B cell (primary cell): ENCODE measurements around the gene POMGNT1. TPM values are rescaled to one million over a fixed set of nuclear protein-coding genes. Genes with fewer than 3 reads are reported as not detected.

Source experiments
- ATAC-seq: fragments of 200-7000 bp; cut with Tn5 transposase; one replicate; pipeline ENCODE4 v1.10.0; 2021; ENCODE audit warnings: low read depth, mild to moderate bottlenecking, moderate number of reproducible peaks, moderate library complexity
- CTCF ChIA-PET: fragments of 350-600 bp; sonication (Branson Sonifier 250); formaldehyde crosslinking; loops from one replicate; lab custom pipeline; 2021; ENCODE audit warnings: antibody characterized with exemption, inconsistent platforms; lab: Charles Lee
- POLR2A ChIA-PET: fragments of 350-600 bp; sonication (Branson Sonifier 250); formaldehyde crosslinking; loops from one replicate; lab custom pipeline; 2021; ENCODE audit warnings: antibody characterized with exemption; lab: Charles Lee
- DNase-seq: peaks from one replicate; pipeline ENCODE4 v3.0.0; 2013
- H2AFZ ChIP-seq: 2 replicates; pipeline ENCODE4 v1.6.1; 2012; ENCODE audit warnings: mild to moderate bottlenecking, low read depth, low read length; ENCODE audit not compliant: insufficient read depth, poor library complexity, severe bottlenecking
- H3K27ac ChIP-seq, 2 donors: 1 replicate in 1 of 2; 2 replicates in 1 of 2; pipeline ENCODE4 v1.5.1; 2012 to 2013; ENCODE audit warnings: low read length in 2 of 2, mild to moderate bottlenecking in 2 of 2, moderate library complexity in 1 of 2
- H3K27me3 ChIP-seq, 4 experiments: fragments of 200-600 bp in 1 of 4; sonication (generic) in 1 of 4; replicated peaks in 1 of 4; 1 replicate in 2 of 4; 2 replicates in 2 of 4; pipeline versions ENCODE4 v1.6.1 to v1.7.0; 2013 to 2016; ENCODE audit warnings: low read length in 3 of 4, mild to moderate bottlenecking in 2 of 4, mixed read lengths in 1 of 4, moderate library complexity in 1 of 4; ENCODE audit not compliant: insufficient read depth in 4 of 4, control insufficient read depth in 3 of 4; ENCODE audit errors: control extremely low read depth in 1 of 4
- H3K36me3 ChIP-seq, 2 experiments: replicated peaks in 1 of 2; 1 replicate in 1 of 2; 2 replicates in 1 of 2; pipeline versions ENCODE4 v1.6.1 to v1.7.1; 2013; ENCODE audit warnings: low read length in 1 of 2; ENCODE audit not compliant: insufficient read depth in 2 of 2, control insufficient read depth in 1 of 2; ENCODE audit errors: control extremely low read depth in 1 of 2, extremely low read depth in 1 of 2
- H3K4me1 ChIP-seq, 2 donors: fragments of 200-600 bp in 1 of 2; sonication (generic) in 1 of 2; 1 replicate in 1 of 2; 2 replicates in 1 of 2; pipeline versions ENCODE4 v1.5.1 to v1.6.1; 2013 to 2017; ENCODE audit warnings: low read length in 2 of 2; ENCODE audit not compliant: control insufficient read depth in 2 of 2, insufficient read depth in 2 of 2
- H3K4me2 ChIP-seq: replicated peaks from 2 replicates; pipeline ENCODE3; 2012; ENCODE audit warnings: mild to moderate bottlenecking, low read depth, low read length; ENCODE audit not compliant: poor library complexity, severe bottlenecking
- H3K4me3 ChIP-seq, 5 experiments: fragments of 200-600 bp in 1 of 5; sonication (generic) in 1 of 5; 1 replicate in 3 of 5; 2 replicates in 2 of 5; pipeline versions ENCODE4 v1.5.1 to v1.7.0; 2011 to 2016; ENCODE audit warnings: low read length in 4 of 5, mild to moderate bottlenecking in 4 of 5, low read depth in 2 of 5, control low read depth in 1 of 5, moderate library complexity in 1 of 5; ENCODE audit not compliant: insufficient read depth in 1 of 5; ENCODE audit errors: control extremely low read depth in 1 of 5, extremely low read depth in 1 of 5
- H3K79me2 ChIP-seq: fragments of 200-600 bp; sonication (generic); one replicate; pipeline ENCODE4 v1.6.0; 2016; ENCODE audit warnings: low read length; ENCODE audit not compliant: control insufficient read depth, insufficient read depth
- H3K9ac ChIP-seq: fragments of 200-600 bp; sonication (generic); 2 replicates; pipeline ENCODE4 v1.6.1; 2017; ENCODE audit warnings: mild to moderate bottlenecking, low read length, moderate library complexity
- H3K9me3 ChIP-seq, 3 donors: one replicate each; pipeline versions ENCODE4 v1.6.1 to v1.7.1; 2013; ENCODE audit warnings: low read length in 2 of 3; ENCODE audit not compliant: control insufficient read depth in 2 of 3, insufficient read depth in 1 of 3; ENCODE audit errors: control extremely low read depth in 1 of 3
- H4K20me1 ChIP-seq: 2 replicates; pipeline ENCODE4 v1.6.0; 2012; ENCODE audit warnings: mild to moderate bottlenecking, low read length; ENCODE audit not compliant: insufficient read depth, control insufficient read depth, poor library complexity, severe bottlenecking
- H3K27ac Mint-ChIP-seq: one replicate; pipeline ENCODE4 v1.8.0; 2021; ENCODE audit warnings: mixed read lengths
- H3K27me3 Mint-ChIP-seq: one replicate; pipeline ENCODE4 v1.8.0; 2021; ENCODE audit warnings: mixed read lengths
- H3K4me1 Mint-ChIP-seq: one replicate; pipeline ENCODE4 v1.8.0; 2021; ENCODE audit warnings: mixed read lengths
- H3K4me3 Mint-ChIP-seq: one replicate; pipeline ENCODE4 v1.8.0; 2021; ENCODE audit warnings: mixed read lengths
- H3K9me3 Mint-ChIP-seq: one replicate; pipeline ENCODE4 v1.8.0; 2022; ENCODE audit warnings: mixed read lengths; ENCODE audit not compliant: insufficient read depth
- EZH2 ChIP-seq: IDR thresholded peaks from 2 replicates; pipeline ENCODE4 v1.6.1; 2012; ENCODE audit warnings: borderline replicate concordance, low read depth, mild to moderate bottlenecking, moderate library complexity, low read length; ENCODE audit not compliant: insufficient read depth, poor library complexity, severe bottlenecking
- WGBS: methylation state at CpG from one replicate; pipeline ENCODE4 v1.1.5; 2013; ENCODE audit warnings: missing lambda C conversion rate; ENCODE audit not compliant: insufficient coverage; 5-methylcytosine and 5-hydroxymethylcytosine counted together
- intact Hi-C: fragments of 100-400 bp; cut with micrococcal nuclease; formaldehyde crosslinking; loops from one replicate; pipeline ENCODE4 v1.10.0; 2022
- polyA plus RNA-seq: library from polyadenylated mRNA; depleted of rRNA; stranded (reverse); fragments of >200 nt; gene quantifications from 2 replicates; pipeline ENCODE4 v1.2.3, GENCODE V29; 2012
- total RNA-seq, 2 donors: library from RNA; stranded (reverse); fragments of 120-200 nt in 1 of 2; gene quantifications; 1 replicate in 1 of 2; 2 replicates in 1 of 2; pipeline versions ENCODE4 v1.2.3 to v1.2.4, GENCODE V29; 2013 to 2022
- TF ChIP-seq, protein P1 (sequence below): fragments of 200-600 bp; IDR thresholded peaks from one replicate; pipeline ENCODE4 v1.8.0; 2022; ENCODE audit warnings: antibody characterized with exemption, mild to moderate bottlenecking

POMGNT1 gene
- total and polyA plus RNA-seq, 2 donors (not counting 1 experiment from before 2014, with no cell fraction given) = 32.6 to 51.0 TPM

DNA sequence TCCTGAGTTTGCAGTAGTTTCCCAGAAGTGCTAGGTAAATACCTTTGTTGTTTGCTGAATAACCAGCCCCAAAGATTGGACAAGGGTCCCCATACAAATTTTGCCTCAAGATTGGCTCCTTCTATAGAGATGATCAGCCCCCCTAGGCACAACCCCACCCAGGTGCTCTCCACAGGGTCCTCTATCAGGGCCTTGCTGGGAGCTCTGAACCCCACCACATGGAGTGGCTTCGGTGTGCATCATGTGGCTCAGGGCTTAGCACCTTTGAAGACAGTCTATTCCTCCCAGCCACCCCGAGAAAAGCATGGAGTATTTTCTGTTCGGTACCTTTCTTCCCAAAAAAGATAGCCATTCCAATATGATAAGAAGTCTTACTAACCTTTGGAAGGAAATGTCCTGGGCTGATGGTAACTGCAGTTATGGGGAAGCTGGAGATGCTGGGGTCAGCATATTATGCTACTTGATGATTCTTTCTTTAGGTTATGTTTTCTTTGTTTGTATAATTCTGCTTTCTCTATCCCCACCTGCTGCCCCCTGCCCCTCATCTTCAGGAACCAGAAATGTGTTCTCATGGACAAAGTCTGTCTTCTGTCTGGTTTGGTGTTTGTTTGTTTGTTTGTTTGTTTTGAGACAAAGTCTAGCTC, 28.3 kb downstream of the POMGNT1 start:
- ATAC-seq = no peak
- POLR2A ChIA-PET = no interaction called here
- intact Hi-C loops = no loop called here

DNA sequence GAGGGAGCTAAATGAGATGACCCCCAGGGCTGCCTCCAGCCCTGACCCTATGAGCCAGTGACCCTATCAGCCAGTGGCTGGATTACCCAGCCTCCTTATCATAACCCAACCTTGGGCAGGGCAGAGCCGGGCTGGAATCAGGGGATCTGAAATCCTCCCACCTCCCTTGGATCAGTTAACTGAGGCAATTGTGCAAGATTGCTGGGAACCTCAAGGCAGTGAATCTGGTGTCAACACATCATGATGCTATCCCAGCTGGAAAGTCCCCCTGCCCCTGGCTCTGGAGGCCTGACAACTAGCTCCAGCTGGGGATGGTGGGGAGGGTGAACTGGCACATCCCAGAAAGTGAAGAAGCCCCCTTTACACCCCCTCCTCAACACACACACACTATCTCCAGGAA, 29.8 kb downstream of the POMGNT1 start:
- H3K36me3 ChIP-seq = no peaks in the 10 kb centered on the region
- H3K9me3 ChIP-seq = no peaks in the 10 kb centered on the region
- POLR2A ChIA-PET = no interaction called here
- no peaks in the 10 kb centered on the region for H3K9me3 Mint-ChIP-seq
- no peaks in the 10 kb centered on the region for H3K79me2 ChIP-seq
- H3K4me3 Mint-ChIP-seq = peak overlapping the region; percentile 8
- intact Hi-C loops = no loop called here
- H3K4me1 Mint-ChIP-seq = peaks cover 30% of the 10 kb centered on the region
- no peak overlapping the region for H3K4me2 ChIP-seq
- no peak overlapping the region for H3K9ac ChIP-seq
- CTCF ChIA-PET = interaction anchor here (1.7 kb wide), 1 partner anchor 119 kb away, joined by 3 read pairs; no protein-coding TSS in a partner anchor
- ATAC-seq = no peak
- WGBS = 88% methylated on average over 1 of the region's 1 CpG
- H3K27me3 ChIP-seq = peaks cover 0 to 17% (median 0%) of the 10 kb centered on the region in 4 experiments
- no peak overlapping the region for H2AFZ ChIP-seq
- H3K4me1 ChIP-seq = peaks cover 18 to 34% of the 10 kb centered on the region in 2 donors
- TF ChIP-seq, protein P1, sequence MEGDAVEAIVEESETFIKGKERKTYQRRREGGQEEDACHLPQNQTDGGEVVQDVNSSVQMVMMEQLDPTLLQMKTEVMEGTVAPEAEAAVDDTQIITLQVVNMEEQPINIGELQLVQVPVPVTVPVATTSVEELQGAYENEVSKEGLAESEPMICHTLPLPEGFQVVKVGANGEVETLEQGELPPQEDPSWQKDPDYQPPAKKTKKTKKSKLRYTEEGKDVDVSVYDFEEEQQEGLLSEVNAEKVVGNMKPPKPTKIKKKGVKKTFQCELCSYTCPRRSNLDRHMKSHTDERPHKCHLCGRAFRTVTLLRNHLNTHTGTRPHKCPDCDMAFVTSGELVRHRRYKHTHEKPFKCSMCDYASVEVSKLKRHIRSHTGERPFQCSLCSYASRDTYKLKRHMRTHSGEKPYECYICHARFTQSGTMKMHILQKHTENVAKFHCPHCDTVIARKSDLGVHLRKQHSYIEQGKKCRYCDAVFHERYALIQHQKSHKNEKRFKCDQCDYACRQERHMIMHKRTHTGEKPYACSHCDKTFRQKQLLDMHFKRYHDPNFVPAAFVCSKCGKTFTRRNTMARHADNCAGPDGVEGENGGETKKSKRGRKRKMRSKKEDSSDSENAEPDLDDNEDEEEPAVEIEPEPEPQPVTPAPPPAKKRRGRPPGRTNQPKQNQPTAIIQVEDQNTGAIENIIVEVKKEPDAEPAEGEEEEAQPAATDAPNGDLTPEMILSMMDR = no peak
- no peak for TF ChIP-seq EZH2
- no peak overlapping the region for H3K4me3 ChIP-seq
- no peaks in the 10 kb centered on the region for H4K20me1 ChIP-seq
- no peak overlapping the region for H3K27ac Mint-ChIP-seq
- DNase-seq = no peak
- H3K27me3 Mint-ChIP-seq = peaks cover 21% of the 10 kb centered on the region
- H3K27ac ChIP-seq = no peak overlapping the region

More for the DNA sequence above, 28.3 kb downstream of the POMGNT1 start:
- Mint-ChIP-seq H3K4me1 (peaks cover 29% of the 10 kb centered on the region), H3K4me3 (no peak overlapping the region), H3K27me3 (peaks cover 12% of the 10 kb centered on the region), H3K9me3 (no peaks in the 10 kb centered on the region), H3K27ac (no peak overlapping the region)
- no peak overlapping the region for H3K4me2 ChIP-seq
- no peaks in the 10 kb centered on the region for H4K20me1 ChIP-seq
- H3K27me3 ChIP-seq = peaks cover 0 to 17% (median 0%) of the 10 kb centered on the region in 4 experiments
- 100% methylated on average over 1 of the region's 3 CpGs for WGBS
- no peak overlapping the region for H3K4me3 ChIP-seq
- H3K9me3 ChIP-seq = no peaks in the 10 kb centered on the region
- no peaks in the 10 kb centered on the region for H3K36me3 ChIP-seq
- no peak for TF ChIP-seq EZH2
- TF ChIP-seq, protein P1 = no peak
- DNase-seq = no peak
- no peaks in the 10 kb centered on the region for H3K79me2 ChIP-seq
- CTCF ChIA-PET = no interaction called here
- peaks cover 18 to 39% of the 10 kb centered on the region in 2 donors for H3K4me1 ChIP-seq
- no peak overlapping the region for H2AFZ ChIP-seq
- no peak overlapping the region for H3K27ac ChIP-seq
- H3K9ac ChIP-seq = no peak overlapping the region
